A549 (cell line): ENCODE measurements around the gene SUPT3H. TPM values are rescaled to one million over a fixed set of nuclear protein-coding genes. Genes with fewer than 3 reads are reported as not detected.

Experiments
- ATAC-seq, 2 experiments: fragments of 200-7000 bp in 1 of 2; fragments of >200 bp in 1 of 2; cut with Nextera tagmentation in 1 of 2; cut with Tn5 transposase in 1 of 2; 3 replicates each; pipeline versions ENCODE4 v1.8.0 to v1.9.1; 2018 to 2020; ENCODE audit warnings: mild to moderate bottlenecking in 1 of 2, moderate library complexity in 1 of 2
- CTCF ChIA-PET: fragments of 300-600 bp; sonication (Branson Sonifier 250); formaldehyde crosslinking; extraction: SDS; loops from one replicate; lab custom pipeline; 2021; ENCODE audit warnings: antibody characterized with exemption, inconsistent platforms; lab: Yijun Ruan, JAX
- POLR2A ChIA-PET: fragments of 350-600 bp; formaldehyde crosslinking; extraction: SDS; loops from one replicate; lab custom pipeline; 2021; ENCODE audit warnings: antibody characterized with exemption, inconsistent platforms; lab: Yijun Ruan, JAX
- DNase-seq, 2 experiments: peaks; one replicate each; pipeline versions ENCODE4 v3.0.0 to v3.0.0-alpha.2; 2011 to 2016; ENCODE audit warnings: low read depth in 1 of 2, low spot score in 1 of 2
- FAIRE-seq: peaks from 2 replicates; lab custom pipeline; 2011; peaks lifted over from hg19 to GRCh38; lab: Jason Lieb, UNC
- H3K27ac ChIP-seq, 2 experiments: fragments of >200 bp; sonication (Bioruptor Twin); formaldehyde crosslinking; 3 replicates each; pipeline ENCODE4 v1.5.1; 2016 to 2017
- H3K4me1 ChIP-seq: fragments of >200 bp; sonication (Bioruptor Twin); formaldehyde crosslinking; 3 replicates; pipeline ENCODE4 v1.6.1; 2016
- H3K4me2 ChIP-seq: fragments of >200 bp; sonication (Bioruptor Twin); formaldehyde crosslinking; 3 replicates; pipeline ENCODE4 v1.6.1; 2016
- H3K4me3 ChIP-seq: fragments of >200 bp; sonication (Bioruptor Twin); formaldehyde crosslinking; 3 replicates; pipeline ENCODE4 v1.5.1; 2016
- H3K9me3 ChIP-seq: fragments of >200 bp; sonication (Bioruptor Twin); formaldehyde crosslinking; 3 replicates; pipeline ENCODE4 v1.6.1; 2016
- CHD4 ChIP-seq: fragments of 200-600 bp; sonication (generic); IDR thresholded peaks from 2 replicates; pipeline ENCODE4 v1.6.1; 2016; ENCODE audit warnings: antibody characterized with exemption, mild to moderate bottlenecking, borderline replicate concordance
- CTCF ChIP-seq: fragments of >200 bp; sonication (Bioruptor Twin); formaldehyde crosslinking; IDR thresholded peaks from 3 replicates; pipeline ENCODE4 v1.5.1; 2016
- EHF ChIP-seq: fragments of 250-450 bp; sonication (Bioruptor Pico); IDR thresholded peaks from 2 replicates; pipeline ENCODE4 v1.5.0; 2020; ENCODE audit warnings: mild to moderate bottlenecking
- EHMT2 ChIP-seq: fragments of 200-600 bp; sonication (generic); IDR thresholded peaks from 2 replicates; pipeline ENCODE4 v1.6.1; 2016; ENCODE audit warnings: antibody characterized with exemption, low read depth, mild to moderate bottlenecking, moderate library complexity
- EP300 ChIP-seq, 2 experiments: fragments of >200 bp; sonication (Bioruptor Twin); formaldehyde crosslinking; IDR thresholded peaks; 2 replicates in 1 of 2; 3 replicates in 1 of 2; pipeline ENCODE4 v1.6.1; 2016 to 2017
- FOSB ChIP-seq: fragments of 250-450 bp; sonication (Bioruptor Pico); IDR thresholded peaks from 2 replicates; pipeline ENCODE4 v1.5.0; 2020; ENCODE audit warnings: mild to moderate bottlenecking, moderate library complexity
- FOXS1 ChIP-seq: fragments of 250-450 bp; sonication (Bioruptor Pico); IDR thresholded peaks from 2 replicates; pipeline ENCODE4 v1.5.0; 2020; ENCODE audit warnings: mild to moderate bottlenecking, moderate library complexity
- HDAC2 ChIP-seq: fragments of 200-600 bp; sonication (generic); IDR thresholded peaks from 2 replicates; pipeline ENCODE4 v1.6.1; 2016
- HES2 ChIP-seq: fragments of >200 bp; sonication (Bioruptor Twin); formaldehyde crosslinking; IDR thresholded peaks from 2 replicates; pipeline ENCODE4 v1.6.1; 2016
- HOXB13 ChIP-seq: fragments of 250-450 bp; sonication (Bioruptor Pico); IDR thresholded peaks from 2 replicates; pipeline ENCODE4 v1.5.0; 2020; ENCODE audit warnings: low read depth, mild to moderate bottlenecking, moderate library complexity
- JUN ChIP-seq, 2 experiments: fragments of >200 bp; sonication (Bioruptor Twin); formaldehyde crosslinking; IDR thresholded peaks; 2 replicates in 1 of 2; 3 replicates in 1 of 2; pipeline ENCODE4 v1.6.1; 2016 to 2017
- JUNB ChIP-seq: fragments of >200 bp; sonication (Bioruptor Twin); formaldehyde crosslinking; IDR thresholded peaks from 2 replicates; pipeline ENCODE4 v1.6.1; 2016
- MAFK ChIP-seq: fragments of 450-650 bp; IDR thresholded peaks from 2 replicates; pipeline ENCODE4 v1.6.1; 2014; ENCODE audit not compliant: partially characterized antibody
- MAZ ChIP-seq: fragments of 150-350 bp; IDR thresholded peaks from 2 replicates; pipeline ENCODE4 v1.6.1; 2014; ENCODE audit warnings: antibody characterized with exemption, low read depth, low read length, borderline replicate concordance
- NPAS2 ChIP-seq: fragments of 250-450 bp; sonication (Bioruptor Pico); IDR thresholded peaks from 2 replicates; pipeline ENCODE4 v1.8.0; 2022; ENCODE audit warnings: mild to moderate bottlenecking, moderate library complexity, borderline replicate concordance
- PHF8 ChIP-seq: fragments of 200-600 bp; sonication (generic); IDR thresholded peaks from 2 replicates; pipeline ENCODE4 v1.6.1; 2016; ENCODE audit warnings: low read depth, mild to moderate bottlenecking, antibody characterized with exemption, moderate library complexity, borderline replicate concordance
- POLR2A ChIP-seq: IDR thresholded peaks from 2 replicates; pipeline ENCODE4 v1.6.1; 2012; ENCODE audit warnings: mild to moderate bottlenecking, low read length
- POLR2AphosphoS2 ChIP-seq: conservative IDR thresholded peaks from 2 replicates; pipeline ENCODE4 v1.6.1; 2012; ENCODE audit warnings: low read length, improper control_type of control experiment, inconsistent platforms
- RAD21 ChIP-seq, 2 experiments: fragments of >200 bp in 1 of 2; sonication (Bioruptor Twin) in 1 of 2; formaldehyde crosslinking in 1 of 2; IDR thresholded peaks in 1 of 2; conservative IDR thresholded peaks in 1 of 2; 2 replicates in 1 of 2; 3 replicates in 1 of 2; pipeline ENCODE4 v1.6.1; 2012 to 2018; ENCODE audit warnings: inconsistent platforms in 1 of 2
- RCOR1 ChIP-seq: fragments of 150-350 bp; IDR thresholded peaks from 2 replicates; pipeline ENCODE4 v1.6.1; 2014; ENCODE audit warnings: antibody characterized with exemption, low read length, low read depth
- RFX5 ChIP-seq: fragments of 450-650 bp; IDR thresholded peaks from 2 replicates; pipeline ENCODE4 v1.7.1; 2014; ENCODE audit warnings: antibody characterized with exemption, mild to moderate bottlenecking, moderate library complexity
- RNF2 ChIP-seq: fragments of 200-600 bp; sonication (generic); IDR thresholded peaks from 2 replicates; pipeline ENCODE4 v1.6.1; 2016; ENCODE audit warnings: low read depth, mild to moderate bottlenecking, antibody characterized with exemption, moderate library complexity, borderline replicate concordance
- SREBF2 ChIP-seq: fragments of 450-650 bp; IDR thresholded peaks from 2 replicates; pipeline ENCODE4 v1.6.1; 2014; ENCODE audit warnings: mild to moderate bottlenecking, moderate library complexity
- ZC3H11A ChIP-seq: fragments of 450-650 bp; IDR thresholded peaks from 2 replicates; pipeline ENCODE4 v1.6.1; 2014; ENCODE audit warnings: antibody characterized with exemption, mild to moderate bottlenecking
- WGBS: methylation state at CpG from one replicate; pipeline ENCODE4 v1.1.6; 2017; ENCODE audit errors: missing lambda C conversion rate; 5-methylcytosine and 5-hydroxymethylcytosine counted together
- polyA plus RNA-seq, 4 experiments: library from polyadenylated mRNA; depleted of rRNA in 3 of 4; stranded (reverse); fragments of >200 nt; fragmentation: RNase III in 1 of 4; extraction: RNeasy Plus Mini Kit Qiagen cat#74134 plus additional on column Dnase treatment in 1 of 4; gene quantifications; 2 replicates in 3 of 4; 3 replicates in 1 of 4; pipeline ENCODE4 v1.2.3, GENCODE V29; 2011 to 2017
- TF ChIP-seq, protein P1 (sequence below): fragments of >200 bp; sonication (Bioruptor Twin); formaldehyde crosslinking; IDR thresholded peaks from 3 replicates; pipeline ENCODE4 v1.6.1; 2016
- TF ChIP-seq, protein P2 (sequence below): IDR thresholded peaks from 2 replicates; pipeline ENCODE4 v1.6.1; 2012

SUPT3H gene
- polyA plus RNA-seq, 2 of the 4 experiments (the other 2 are of a cell fraction), result 4.3 to 6.2 TPM

- TF ChIP-seq, protein P1, sequence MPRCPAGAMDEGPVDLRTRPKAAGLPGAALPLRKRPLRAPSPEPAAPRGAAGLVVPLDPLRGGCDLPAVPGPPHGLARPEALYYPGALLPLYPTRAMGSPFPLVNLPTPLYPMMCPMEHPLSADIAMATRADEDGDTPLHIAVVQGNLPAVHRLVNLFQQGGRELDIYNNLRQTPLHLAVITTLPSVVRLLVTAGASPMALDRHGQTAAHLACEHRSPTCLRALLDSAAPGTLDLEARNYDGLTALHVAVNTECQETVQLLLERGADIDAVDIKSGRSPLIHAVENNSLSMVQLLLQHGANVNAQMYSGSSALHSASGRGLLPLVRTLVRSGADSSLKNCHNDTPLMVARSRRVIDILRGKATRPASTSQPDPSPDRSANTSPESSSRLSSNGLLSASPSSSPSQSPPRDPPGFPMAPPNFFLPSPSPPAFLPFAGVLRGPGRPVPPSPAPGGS, result no peak
- no peak for TF ChIP-seq FOSB
- TF ChIP-seq MAFK, result no peak
- no peak for TF ChIP-seq ZC3H11A
- no peak for TF ChIP-seq EP300 (IDR thresholded peaks at IDR 0.05)
- TF ChIP-seq RFX5, result no peak
- no peak for TF ChIP-seq FOXS1 (CRISPR knock-in tag)
- TF ChIP-seq CTCF, result no peak
Measured at GRCh38 chr6:45054610-45055009, 323.1 kb downstream of the SUPT3H start (continued).

GRCh38 chr6:45052325-45052724, 325.4 kb downstream of the SUPT3H start:
- H3K9me3 ChIP-seq, result no peaks in the 10 kb centered on the region
- ChIA-PET CTCF (no interaction called here), POLR2A (no interaction called here)
- DNase-seq (no peak), FAIRE-seq (no peak), ATAC-seq (no peak)
- no peak overlapping the region for H3K4me2 ChIP-seq
- no peaks in the 10 kb centered on the region for H3K4me1 ChIP-seq
- TF ChIP-seq JUN (IDR thresholded peaks at IDR 0.05) (no peak), NPAS2 (CRISPR knock-in tag) (no peak), RCOR1 (no peak), JUNB (no peak)
- no peak overlapping the region for H3K27ac ChIP-seq
- H3K4me3 ChIP-seq, result no peak overlapping the region
- 84% methylated on average over 2 of the region's 2 CpGs for WGBS

DNA sequence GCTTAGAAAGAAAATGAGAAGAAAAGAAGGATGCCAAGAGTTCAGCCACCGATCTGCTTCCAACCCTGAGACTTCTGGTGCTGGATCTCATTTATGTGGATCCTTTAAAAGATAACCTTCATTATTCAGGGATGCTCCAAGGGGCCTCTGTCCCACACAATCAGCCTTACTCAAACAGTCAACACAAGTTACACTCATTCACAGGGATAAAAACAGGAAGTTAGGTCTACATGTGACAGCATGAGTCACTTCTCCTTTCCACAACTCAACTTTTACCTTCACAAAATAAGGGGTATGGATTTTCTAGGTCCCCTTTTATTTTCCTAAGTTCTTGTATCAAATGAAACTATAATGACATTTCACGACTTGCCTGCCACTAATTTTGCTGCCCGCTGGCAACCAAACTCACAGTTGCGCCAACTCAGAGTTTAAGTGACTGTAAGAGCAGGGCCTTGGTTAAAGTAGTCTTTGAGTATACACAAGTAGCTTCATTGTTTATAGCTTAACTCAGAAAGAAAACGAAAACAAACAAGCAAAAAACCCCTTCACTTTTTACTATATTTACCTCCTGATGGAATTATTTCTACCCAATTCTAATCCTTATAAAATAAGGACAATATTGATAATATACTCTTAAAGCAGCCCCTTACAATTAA, 328.4 kb downstream of the SUPT3H start:
- Histone ChIP-seq H3K4me1 (0 out of 3 replicates have a peak, but pooled peaks cover 5% of the 10 kb centered on the region), H3K4me3 (no peak overlapping the region), H3K9me3 (no peaks in the 10 kb centered on the region), H3K4me2 (no peak overlapping the region), H3K27ac (no peak overlapping the region)
- TF ChIP-seq MAZ (no peak), EHF (no peak), HOXB13 (CRISPR knock-in tag) (no peak), ZC3H11A (no peak), RNF2 (no peak), POLR2AphosphoS2 (no peak), JUNB (no peak), POLR2A (no peak), EHMT2 (no peak), MAFK (no peak), SREBF2 (no peak), RAD21 (conservative IDR thresholded peaks at IDR 0.05 in 1 of 2, IDR thresholded peaks at IDR 0.05 in 1 of 2) (no peak), CHD4 (no peak), HES2 (no peak), PHF8 (no peak), HDAC2 (no peak), JUN (IDR thresholded peaks at IDR 0.05) (no peak)
- TF ChIP-seq, protein P2, sequence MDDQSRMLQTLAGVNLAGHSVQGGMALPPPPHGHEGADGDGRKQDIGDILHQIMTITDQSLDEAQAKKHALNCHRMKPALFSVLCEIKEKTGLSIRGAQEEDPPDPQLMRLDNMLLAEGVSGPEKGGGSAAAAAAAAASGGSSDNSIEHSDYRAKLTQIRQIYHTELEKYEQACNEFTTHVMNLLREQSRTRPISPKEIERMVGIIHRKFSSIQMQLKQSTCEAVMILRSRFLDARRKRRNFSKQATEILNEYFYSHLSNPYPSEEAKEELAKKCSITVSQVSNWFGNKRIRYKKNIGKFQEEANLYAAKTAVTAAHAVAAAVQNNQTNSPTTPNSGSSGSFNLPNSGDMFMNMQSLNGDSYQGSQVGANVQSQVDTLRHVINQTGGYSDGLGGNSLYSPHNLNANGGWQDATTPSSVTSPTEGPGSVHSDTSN, result no peak
- peak in 1 of 2 experiments; percentile 0 for DNase-seq
- WGBS, result 84% methylated on average over 5 of the region's 5 CpGs
- no peak for FAIRE-seq
- ChIA-PET CTCF (no interaction called here), POLR2A (no interaction called here)
- ATAC-seq, result no peak
